MM.1S (cell line): Measurements from ENCODE around the gene EEF2.
"Not testable (repeated sequence)": the region's sequence is repeated elsewhere in the genome, so short reads cannot be mapped to it uniquely, and the experiment has no call there.

Experiments
- DNase-seq: peaks from one replicate; pipeline ENCODE4 v3.0.0-alpha.2; 2015
- H2AFZ ChIP-seq: fragments of 300-600 bp; sonication (generic); 2 replicates; pipeline ENCODE4 v1.6.0; 2016; ENCODE audit warnings: antibody characterized with exemption, low read length
- H3F3A ChIP-seq: fragments of 300-600 bp; sonication (generic); 2 replicates; pipeline ENCODE4 v1.6.1; 2016; ENCODE audit warnings: mild to moderate bottlenecking, antibody characterized with exemption, low read length, moderate library complexity, mixed read lengths; ENCODE audit not compliant: insufficient read depth
- H3K27ac ChIP-seq: fragments of 300-600 bp; sonication (generic); 2 replicates; pipeline ENCODE4 v1.5.1; 2016; ENCODE audit warnings: mild to moderate bottlenecking, low read length
- H3K27me3 ChIP-seq: fragments of 300-600 bp; sonication (generic); replicated peaks from 2 replicates; pipeline ENCODE4 v1.6.0; 2016; ENCODE audit warnings: low read length; ENCODE audit not compliant: insufficient read depth
- H3K36me3 ChIP-seq: fragments of 300-600 bp; sonication (generic); replicated peaks from 2 replicates; pipeline ENCODE4 v1.6.1; 2016; ENCODE audit warnings: mild to moderate bottlenecking, low read length, mixed read lengths; ENCODE audit not compliant: insufficient read depth
- H3K4me1 ChIP-seq: fragments of 300-600 bp; sonication (generic); 2 replicates; pipeline ENCODE4 v1.6.1; 2016; ENCODE audit warnings: low read length, mixed read lengths
- H3K4me2 ChIP-seq: fragments of 300-600 bp; sonication (generic); 2 replicates; pipeline ENCODE4 v1.6.0; 2016; ENCODE audit warnings: low read depth, low read length
- H3K4me3 ChIP-seq: fragments of 300-600 bp; sonication (generic); 2 replicates; pipeline ENCODE4 v1.5.1; 2016; ENCODE audit warnings: low read length, mixed read lengths
- H3K79me2 ChIP-seq: fragments of 300-600 bp; sonication (generic); 2 replicates; pipeline ENCODE4 v1.6.1; 2016; ENCODE audit warnings: mixed run types, low read length, mixed read lengths
- H3K9ac ChIP-seq: fragments of 300-600 bp; sonication (generic); 2 replicates; pipeline ENCODE4 v1.6.1; 2016; ENCODE audit warnings: low read length, mixed read lengths
- H3K9me2 ChIP-seq: fragments of 300-600 bp; sonication (generic); replicated peaks from 2 replicates; pipeline ENCODE4 v1.6.1; 2016; ENCODE audit warnings: mild to moderate bottlenecking, low read length, mixed read lengths; ENCODE audit not compliant: insufficient read depth
- H3K9me3 ChIP-seq: fragments of 300-600 bp; sonication (generic); replicated peaks from 2 replicates; pipeline ENCODE4 v1.6.1; 2016; ENCODE audit warnings: mild to moderate bottlenecking, low read length, mixed read lengths; ENCODE audit not compliant: insufficient read depth
- H4K20me1 ChIP-seq: fragments of 300-600 bp; sonication (generic); 2 replicates; pipeline ENCODE4 v1.6.1; 2016; ENCODE audit warnings: mild to moderate bottlenecking, low read length, moderate library complexity, mixed read lengths; ENCODE audit not compliant: insufficient read depth
- CTCF ChIP-seq: fragments of 300-600 bp; sonication (generic); IDR thresholded peaks from 2 replicates; pipeline ENCODE4 v1.5.1; 2016; ENCODE audit warnings: antibody characterized with exemption, low read length, mixed read lengths
- EZH2 ChIP-seq: fragments of 300-600 bp; sonication (generic); optimal IDR thresholded peaks from 2 replicates; pipeline ENCODE3; 2017; ENCODE audit warnings: low read depth, mild to moderate bottlenecking, antibody characterized with exemption, low read length, mixed read lengths
- EZH2phosphoT487 ChIP-seq: fragments of 300-600 bp; sonication (generic); IDR thresholded peaks from 2 replicates; pipeline ENCODE4 v1.6.1; 2018; ENCODE audit warnings: antibody characterized with exemption, low read length

EEF2 gene

DNA sequence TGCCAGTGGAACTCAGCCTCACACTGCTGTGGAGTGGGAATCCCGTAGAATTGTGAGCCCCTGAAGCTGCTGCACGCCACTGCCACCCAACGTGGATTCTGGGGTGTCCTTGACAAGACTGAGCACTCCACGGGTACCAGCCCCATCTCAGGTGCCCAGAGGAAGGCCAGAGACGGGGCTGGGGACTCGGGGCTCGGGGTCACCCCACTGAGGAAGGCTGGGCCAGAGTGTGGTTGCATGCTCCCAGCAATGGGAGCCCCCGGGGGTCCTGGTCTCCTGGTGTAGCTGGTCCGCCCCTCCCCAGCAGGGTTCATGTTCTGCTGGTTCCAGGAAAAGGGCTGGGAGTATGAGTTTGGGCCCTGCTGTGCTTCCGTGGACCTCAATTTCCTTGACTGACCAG lies 29.6 kb downstream of the EEF2 start:
- TF ChIP-seq EZH2phosphoT487 (no peak), CTCF (no peak), EZH2 (no peak)
- H2AFZ ChIP-seq: no peak overlapping the region
- no peak overlapping the region for H3K4me2 ChIP-seq
- H3K27ac ChIP-seq: no peak overlapping the region
- no peaks in the 10 kb centered on the region for H3K4me1 ChIP-seq
- H3K36me3 ChIP-seq: peaks cover 3% of the 10 kb centered on the region
- H3K4me3 ChIP-seq: no peak overlapping the region
- H3K27me3 ChIP-seq: peaks cover 15% of the 10 kb centered on the region
- H3K79me2 ChIP-seq: no peaks in the 10 kb centered on the region
- no peaks in the 10 kb centered on the region for H3K9me2 ChIP-seq
- no peaks in the 10 kb centered on the region for H3F3A ChIP-seq
- H3K9ac ChIP-seq: no peak overlapping the region
- H3K9me3 ChIP-seq: no peaks in the 10 kb centered on the region
- H4K20me1 ChIP-seq: no peaks in the 10 kb centered on the region; the same call in 1 of the 2 replicates
- DNase-seq: no peak

DNA sequence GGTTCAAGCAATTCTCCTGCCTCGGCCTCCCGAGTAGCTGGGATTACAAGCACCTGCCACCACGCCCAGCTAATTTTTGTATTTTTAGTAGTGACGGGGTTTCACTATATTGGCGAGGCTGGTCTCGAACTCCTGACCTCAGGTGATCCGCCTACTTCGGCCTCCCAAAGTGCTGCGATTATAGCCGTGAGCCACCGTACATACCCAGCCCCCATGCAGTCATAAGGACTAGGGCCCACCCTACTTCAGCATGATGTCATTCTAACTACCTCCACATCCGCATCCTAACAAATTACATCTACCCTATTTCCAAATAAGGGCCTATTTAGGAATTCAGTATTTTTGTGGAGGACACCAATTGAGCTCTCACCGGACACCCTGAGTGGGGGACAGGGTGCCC lies 30.0 kb downstream of the EEF2 start:
- not testable (repeated sequence) for H3F3A ChIP-seq, H4K20me1 ChIP-seq, H3K9me2 ChIP-seq, H3K27ac ChIP-seq, H3K4me2 ChIP-seq, H2AFZ ChIP-seq, H3K36me3 ChIP-seq, H3K79me2 ChIP-seq, H3K9ac ChIP-seq, DNase-seq, H3K4me1 ChIP-seq, H3K4me3 ChIP-seq, H3K9me3 ChIP-seq
- H3K27me3 ChIP-seq: peaks cover 19% of the 10 kb centered on the region

- Histone ChIP-seq H4K20me1 (peaks cover 2% of the 10 kb centered on the region; the same call in 1 of the 2 replicates), H3K4me2 (no peak overlapping the region), H3K9me3 (no peaks in the 10 kb centered on the region), H3K36me3 (no peaks in the 10 kb centered on the region; the same call in 1 of the 2 replicates), H3K4me3 (no peak overlapping the region), H3K27ac (no peak overlapping the region), H3F3A (no peaks in the 10 kb centered on the region), H3K9ac (no peak overlapping the region), H3K79me2 (no peaks in the 10 kb centered on the region), H3K4me1 (no peaks in the 10 kb centered on the region), H3K27me3 (peaks cover 30% of the 10 kb centered on the region), H2AFZ (no peak overlapping the region), H3K9me2 (no peaks in the 10 kb centered on the region)
- no peak for TF ChIP-seq CTCF
- TF ChIP-seq EZH2: no peak
- no peak for TF ChIP-seq EZH2phosphoT487
- no peak for DNase-seq
These were observed 31.2 kb downstream of the EEF2 start for GRCh38 chr19:3954107-3954506.

DNA sequence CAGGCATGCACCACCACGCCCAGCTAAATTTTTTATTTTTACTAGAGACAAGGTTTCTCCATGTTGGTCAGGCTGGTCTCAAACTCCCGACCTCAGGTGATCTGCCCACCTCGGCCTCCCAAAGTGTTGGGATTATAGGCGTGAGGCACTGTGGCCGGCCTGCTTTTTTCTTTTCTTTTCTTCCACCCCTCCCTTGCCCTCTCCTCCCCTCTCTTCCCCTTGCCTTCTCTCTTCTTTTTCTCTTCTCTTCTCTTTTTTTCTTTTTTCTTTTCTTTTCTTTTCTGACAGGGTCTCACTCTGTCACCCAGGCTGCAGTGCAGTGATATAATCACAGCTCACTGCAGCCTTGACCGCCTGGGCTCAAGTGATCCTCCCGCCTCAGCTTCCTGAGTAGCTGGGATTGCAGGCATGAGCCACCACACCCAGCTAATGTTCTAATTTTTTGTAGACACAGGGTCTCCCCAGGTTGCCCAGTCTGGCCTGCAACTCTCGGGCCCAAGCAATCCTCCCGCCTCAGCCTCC lies 32.4 kb downstream of the EEF2 start:
- H4K20me1 ChIP-seq, H3F3A ChIP-seq, H3K36me3 ChIP-seq, H3K4me1 ChIP-seq, H3K9me3 ChIP-seq, DNase-seq, H3K27ac ChIP-seq, H3K9me2 ChIP-seq, H3K4me2 ChIP-seq, H3K4me3 ChIP-seq, H3K79me2 ChIP-seq, H2AFZ ChIP-seq, H3K9ac ChIP-seq: not testable (repeated sequence)
- H3K27me3 ChIP-seq: peaks cover 42% of the 10 kb centered on the region
